ENCODE measurements around the gene CCDC110.

DNA sequence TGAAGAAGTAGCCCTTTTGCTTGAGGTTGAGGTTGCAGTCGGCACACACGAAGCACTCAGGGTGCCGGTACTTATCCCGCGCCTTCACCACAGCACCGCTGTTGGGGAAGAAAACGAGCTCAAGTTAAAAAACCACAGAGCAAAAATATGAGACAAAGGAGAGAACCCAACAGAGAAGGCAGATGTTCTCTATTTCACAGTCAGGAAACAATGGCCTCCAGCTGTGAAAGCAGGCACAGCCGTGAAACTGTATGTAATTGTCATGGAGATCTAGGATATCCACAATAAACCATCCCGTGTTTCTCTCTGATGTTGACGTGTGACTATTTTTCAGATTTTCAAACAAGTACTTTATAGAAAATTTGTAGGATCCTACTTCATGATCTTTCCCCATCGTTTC is 30.9 kb upstream of the CCDC110 start:
- TF ChIP-seq EZH2 (IDR thresholded peaks at IDR 0.05; ENCODE audit: insufficient read depth, poor library complexity, severe bottlenecking), result no peak
- no peak for TF ChIP-seq EZH2phosphoT487 (IDR thresholded peaks at IDR 0.05; ENCODE audit: insufficient read depth, low read depth)
